GM18526 (cell line): ENCODE measurements around the gene ZNF136.

ENCODE experiments used
- POLR2A ChIP-seq: IDR thresholded peaks from 3 replicates; pipeline ENCODE4 v1.6.1; 2011; ENCODE audit not compliant: insufficient read length; ENCODE audit errors: extremely low read depth

ZNF136 gene

GRCh38 chr19:12230751-12231733 is 68.1 kb downstream of the ZNF136 start:
- no peak for TF ChIP-seq POLR2A

- TF ChIP-seq POLR2A, result no peak
Measured at GRCh38 chr19:12232961-12233360, 70.1 kb downstream of the ZNF136 start.

GRCh38 chr19:12237143-12237839 is 74.4 kb downstream of the ZNF136 start:
- TF ChIP-seq POLR2A, result no peak
